Loucy (cell line): ENCODE measurements around the gene BTBD18.

ENCODE experiments used
- EZH2phosphoT487 ChIP-seq: fragments of 200-600 bp; IDR thresholded peaks from 2 replicates; pipeline ENCODE4 v1.6.1; 2018; ENCODE audit warnings: antibody characterized with exemption, mild to moderate bottlenecking, moderate library complexity, borderline replicate concordance
- TF ChIP-seq, protein P1 (sequence below): fragments of 200-600 bp; sonication (generic); conservative IDR thresholded peaks from 2 replicates; pipeline ENCODE4 v1.5.1; 2014; ENCODE audit warnings: mild to moderate bottlenecking, antibody characterized with exemption, low read length

DNA sequence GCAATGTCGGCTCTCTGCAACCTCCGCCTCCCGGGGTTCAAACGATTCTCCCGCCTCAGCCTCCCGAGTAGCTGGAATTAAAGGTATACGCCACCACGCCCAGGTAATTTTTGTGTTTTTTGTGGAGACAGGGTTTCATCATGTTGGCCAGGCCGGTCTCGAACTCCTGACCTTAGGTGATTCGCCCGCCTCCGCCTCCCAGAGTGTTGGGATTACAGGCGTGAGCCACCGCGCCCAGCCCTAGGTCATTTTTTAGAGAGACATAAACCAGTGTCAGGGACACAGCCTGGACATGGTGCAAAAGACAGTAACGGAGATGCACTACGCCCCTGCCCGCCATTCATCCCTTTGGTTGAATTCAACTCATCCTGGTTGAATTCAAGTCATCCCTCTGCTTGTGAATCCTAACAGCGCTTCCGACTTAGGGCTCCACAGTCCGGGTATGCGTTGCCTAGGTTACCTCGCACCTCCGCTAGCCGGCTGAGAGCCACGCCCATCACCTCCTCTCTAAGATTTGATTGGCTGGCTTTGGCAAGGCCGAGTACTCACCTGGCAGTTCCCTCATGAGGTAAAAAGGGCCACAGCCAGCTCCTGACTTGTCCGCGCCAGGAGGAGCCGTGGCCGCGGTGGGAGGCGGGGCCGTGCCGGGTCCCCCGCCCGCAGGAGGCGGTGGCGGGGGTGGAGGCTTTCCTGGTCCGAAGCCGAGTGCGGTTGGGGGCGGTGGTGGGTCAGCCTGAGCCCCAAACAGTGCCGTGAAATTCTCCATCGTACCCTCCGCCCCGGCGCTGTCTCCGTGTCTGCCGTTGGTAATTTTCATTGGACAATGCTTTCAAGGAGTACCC is 40.0 kb downstream of the BTBD18 start, which contains the start of gene MED19:
- TF ChIP-seq, protein P1, sequence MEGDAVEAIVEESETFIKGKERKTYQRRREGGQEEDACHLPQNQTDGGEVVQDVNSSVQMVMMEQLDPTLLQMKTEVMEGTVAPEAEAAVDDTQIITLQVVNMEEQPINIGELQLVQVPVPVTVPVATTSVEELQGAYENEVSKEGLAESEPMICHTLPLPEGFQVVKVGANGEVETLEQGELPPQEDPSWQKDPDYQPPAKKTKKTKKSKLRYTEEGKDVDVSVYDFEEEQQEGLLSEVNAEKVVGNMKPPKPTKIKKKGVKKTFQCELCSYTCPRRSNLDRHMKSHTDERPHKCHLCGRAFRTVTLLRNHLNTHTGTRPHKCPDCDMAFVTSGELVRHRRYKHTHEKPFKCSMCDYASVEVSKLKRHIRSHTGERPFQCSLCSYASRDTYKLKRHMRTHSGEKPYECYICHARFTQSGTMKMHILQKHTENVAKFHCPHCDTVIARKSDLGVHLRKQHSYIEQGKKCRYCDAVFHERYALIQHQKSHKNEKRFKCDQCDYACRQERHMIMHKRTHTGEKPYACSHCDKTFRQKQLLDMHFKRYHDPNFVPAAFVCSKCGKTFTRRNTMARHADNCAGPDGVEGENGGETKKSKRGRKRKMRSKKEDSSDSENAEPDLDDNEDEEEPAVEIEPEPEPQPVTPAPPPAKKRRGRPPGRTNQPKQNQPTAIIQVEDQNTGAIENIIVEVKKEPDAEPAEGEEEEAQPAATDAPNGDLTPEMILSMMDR: no peak
- no peak for TF ChIP-seq EZH2phosphoT487
